Activated CD4-positive, alpha-beta T cell treated with anti-CD3 and anti-CD28 coated beads, Interleukin-10, Interleukin-2, amounts not matched to agents 100 ng/mL and 50 ng/mL, durations not matched to agents 16 hours and 8 hours (primary cell): Measurements from ENCODE around the gene ITPKB.
"Not testable (repeated sequence)": the region's sequence is repeated elsewhere in the genome, so short reads cannot be mapped to it uniquely, and the experiment has no call there.

Experiments used
- DNase-seq: peaks from one replicate; pipeline ENCODE4 v3.0.0-alpha.2; 2020

ITPKB gene

DNA sequence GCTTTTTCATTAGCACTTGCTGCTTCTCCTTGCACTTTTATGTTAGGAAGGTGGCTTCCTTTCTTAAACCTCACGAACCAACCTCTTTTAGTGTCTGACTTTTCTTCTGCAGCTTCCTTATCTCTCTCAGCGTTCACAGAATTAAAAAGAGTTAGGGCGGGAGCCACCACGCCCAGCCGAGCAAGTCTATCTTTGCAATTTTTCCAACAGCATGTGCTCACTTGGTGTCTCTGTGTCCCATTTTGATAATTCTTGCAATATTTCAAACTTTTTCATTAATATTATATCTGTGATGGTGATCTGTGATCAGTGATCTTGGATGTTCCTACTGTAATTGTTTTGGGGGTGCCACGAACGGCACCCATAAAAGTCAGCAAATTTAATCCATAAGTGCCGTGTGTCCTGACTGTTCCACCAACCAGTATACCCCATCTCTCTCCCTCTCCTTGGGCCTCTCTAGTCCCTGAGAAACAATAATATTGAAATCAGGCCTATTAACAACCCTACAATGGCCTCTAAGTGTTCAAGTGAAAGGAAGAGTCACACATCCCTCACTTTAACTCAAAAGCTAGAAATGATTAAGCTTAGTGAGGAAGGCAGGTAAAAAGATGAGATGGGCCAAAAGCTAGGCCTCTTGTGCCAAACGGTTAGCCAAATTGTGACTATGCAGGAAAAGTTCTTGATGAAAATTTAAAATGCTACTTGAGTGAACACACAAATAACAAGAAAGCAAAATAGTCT, 15.9 kb upstream of the ITPKB start:
- no peak for DNase-seq

DNA sequence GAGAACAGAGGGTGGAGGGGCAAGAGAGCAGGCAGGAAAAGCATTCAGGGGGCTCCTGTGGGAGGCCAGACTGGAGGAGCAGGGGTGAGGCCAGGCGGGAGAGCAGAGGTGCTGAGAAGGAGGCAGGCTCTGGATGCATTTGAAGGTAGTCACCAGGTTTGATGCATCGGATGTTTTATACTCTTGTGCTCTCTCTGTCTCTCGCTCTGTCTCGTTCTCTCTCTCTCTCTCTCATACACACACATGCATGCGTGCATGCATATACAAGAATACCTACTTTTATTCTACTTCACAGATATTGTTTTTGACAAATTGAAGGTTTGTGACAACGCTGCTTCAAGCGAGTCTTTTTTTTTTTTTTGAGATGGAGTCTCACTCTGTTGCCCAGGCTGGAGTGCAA, 15.0 kb upstream of the ITPKB start:
- no peak for DNase-seq

DNA sequence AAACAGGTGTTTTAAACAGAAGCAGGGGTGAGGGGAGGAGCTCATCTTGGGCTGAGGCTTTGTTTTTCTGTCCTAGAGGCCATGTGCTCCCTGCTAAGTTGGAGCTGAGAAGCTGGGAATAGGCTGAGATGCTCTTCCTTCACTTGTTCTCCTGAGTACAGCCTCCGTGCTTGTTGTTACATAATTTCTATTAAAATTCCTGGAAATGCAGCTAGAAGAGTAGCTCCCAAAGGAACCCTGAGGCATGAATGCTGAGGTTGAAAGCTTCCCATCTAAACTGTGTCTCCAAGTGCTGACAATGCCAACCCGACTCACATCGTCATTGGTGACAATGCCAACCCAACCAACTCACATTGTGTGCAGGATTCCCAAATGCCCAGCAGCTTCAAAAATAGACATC, 12.6 kb upstream of the ITPKB start:
- DNase-seq = no peak

DNA sequence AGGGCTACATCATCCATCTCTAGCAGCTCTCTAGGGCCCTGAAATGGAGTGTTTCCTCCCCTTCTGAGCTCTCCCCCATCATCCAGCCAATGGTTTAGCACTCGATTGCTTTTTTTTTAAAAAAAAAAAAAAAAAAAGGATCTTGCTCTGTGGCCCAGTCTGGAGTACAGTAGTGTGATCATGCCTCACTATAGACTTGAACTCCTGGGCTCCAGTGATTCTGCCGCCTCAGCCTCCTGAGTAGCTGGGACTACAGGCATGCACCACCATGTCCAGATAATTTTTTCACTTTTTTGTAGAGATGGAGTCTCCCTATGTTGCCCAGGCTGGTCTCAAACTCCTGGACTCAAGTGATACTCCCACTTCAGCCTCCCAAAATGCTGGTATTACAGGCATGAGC, 12.1 kb upstream of the ITPKB start:
- DNase-seq = no peak

DNA sequence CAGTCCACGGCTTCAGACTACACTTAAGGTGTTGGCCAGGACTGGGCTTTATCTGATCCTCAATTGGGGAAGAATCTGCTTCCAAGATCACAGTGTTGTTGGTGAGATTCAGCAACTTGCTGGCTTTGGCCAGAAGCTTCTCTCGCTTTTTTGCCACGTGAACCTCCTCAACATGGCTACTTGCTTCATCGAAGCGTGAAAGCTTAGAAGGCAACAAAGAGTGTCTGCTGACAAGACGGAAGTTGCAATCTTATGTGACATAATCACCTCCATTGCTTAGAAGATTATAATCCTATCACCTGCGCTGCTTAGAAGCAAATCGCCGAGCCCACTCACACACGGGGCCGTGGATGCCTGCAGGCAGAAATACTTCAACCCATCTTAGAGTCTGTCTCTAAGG, 10.4 kb upstream of the ITPKB start:
- no peak for DNase-seq

DNA sequence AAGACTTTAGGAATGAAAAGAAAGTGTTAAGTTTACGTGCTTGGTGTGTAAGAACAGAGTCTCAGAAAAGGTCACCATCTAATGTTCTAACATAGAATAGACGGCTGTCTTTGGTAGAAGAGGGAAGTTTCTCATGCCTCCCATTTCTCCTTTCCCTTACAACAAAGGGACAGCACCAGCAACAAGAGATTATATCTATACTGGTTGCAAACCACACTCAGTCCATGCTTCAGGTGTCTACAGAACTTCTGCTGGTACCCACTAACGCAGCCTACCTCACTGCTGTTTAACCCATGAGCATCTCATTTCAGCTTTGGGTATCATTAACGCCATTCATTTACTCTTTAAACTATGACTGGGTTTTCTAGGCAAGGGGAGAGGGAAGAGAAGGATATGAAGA, 9.2 kb upstream of the ITPKB start:
- no peak for DNase-seq

DNA sequence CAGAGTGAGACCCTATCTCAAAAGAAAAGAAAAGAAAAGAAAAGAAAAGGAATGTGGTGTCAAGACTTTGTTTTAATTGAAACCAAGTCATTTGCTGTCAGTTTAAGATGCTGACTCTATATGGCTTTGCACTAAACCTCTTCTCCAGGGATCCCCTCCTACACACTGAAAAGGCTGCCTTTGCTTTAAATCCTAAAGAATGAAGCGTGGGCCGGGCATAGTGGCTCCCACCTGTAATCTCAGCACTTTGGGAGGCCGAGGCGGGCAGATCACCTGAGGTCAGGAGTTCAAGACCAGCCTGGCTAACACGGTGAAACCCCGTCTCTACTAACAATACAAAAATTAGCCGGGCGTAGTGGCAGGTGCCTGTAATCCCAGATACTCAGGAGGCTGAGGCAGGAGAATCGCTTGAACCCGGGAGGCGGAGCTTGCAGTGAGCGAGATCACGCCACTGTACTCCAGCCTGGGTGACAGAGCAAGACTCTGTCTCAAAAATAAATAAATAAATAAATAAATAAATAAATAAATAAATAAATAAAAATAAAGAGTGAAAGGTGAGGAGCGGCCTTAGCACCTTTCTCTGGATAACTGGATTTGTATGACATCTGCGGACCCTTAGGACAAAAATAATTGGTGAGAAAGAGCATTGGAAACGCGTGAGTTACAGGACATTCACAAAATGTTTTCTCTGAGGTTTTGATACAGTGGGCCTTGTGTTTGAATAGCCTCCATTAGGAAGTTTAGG, 8.6 kb upstream of the ITPKB start:
- DNase-seq = not testable (repeated sequence)

DNA sequence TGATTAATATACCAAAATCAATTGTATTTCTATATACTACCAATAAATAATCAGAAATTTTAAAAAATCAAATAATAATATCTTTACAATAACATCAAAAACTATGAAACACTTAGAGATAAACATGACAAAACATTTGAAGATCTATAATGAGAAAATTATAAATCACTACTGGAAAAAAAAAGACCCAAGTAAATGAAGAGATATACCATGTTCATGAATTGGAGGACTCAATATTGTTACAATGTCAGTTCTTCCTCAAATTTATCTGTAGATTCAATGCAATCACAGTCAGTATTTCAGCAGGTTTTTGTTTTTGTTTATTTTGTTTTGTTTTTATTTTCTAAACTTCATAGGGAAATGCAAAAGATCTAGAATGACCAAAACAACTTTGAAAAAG, 4.2 kb upstream of the ITPKB start:
- DNase-seq = no peak

DNA sequence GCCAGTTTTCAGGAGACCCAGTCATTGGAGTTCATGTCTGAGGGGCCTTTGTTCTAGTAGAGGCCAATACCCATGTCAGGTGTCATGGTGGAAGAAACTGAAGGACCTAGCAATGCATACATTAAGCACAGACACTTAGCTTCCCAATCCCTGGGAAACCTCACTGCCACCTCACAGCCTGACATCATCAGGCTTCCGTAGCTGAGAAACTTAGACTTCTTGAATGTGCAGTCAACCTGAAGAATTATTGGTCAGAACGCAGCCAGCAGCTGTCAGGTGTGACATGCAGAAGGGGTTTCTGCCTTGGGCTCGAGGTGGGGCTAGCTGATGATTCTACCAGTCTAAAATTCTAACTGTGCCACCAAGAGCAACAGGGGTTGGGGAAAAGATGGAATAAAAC, 1.9 kb upstream of the ITPKB start:
- DNase-seq = no peak

DNA sequence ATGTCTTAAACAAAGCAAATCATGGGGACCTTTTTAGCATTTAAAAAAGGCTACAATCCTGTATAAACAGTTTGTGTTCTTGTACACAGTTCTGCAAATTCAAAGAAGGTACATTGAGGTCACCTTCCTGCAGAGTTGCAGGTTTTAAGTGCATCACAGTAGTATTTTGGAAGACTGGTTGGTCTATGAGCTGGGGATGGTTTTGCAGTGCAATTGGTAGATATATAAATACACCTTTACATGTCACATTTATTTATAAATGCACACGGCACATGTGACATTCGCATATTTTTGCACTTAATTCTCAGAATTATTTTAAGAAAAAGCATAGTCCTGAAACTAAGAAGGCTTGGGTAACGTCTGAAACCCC, 599 bp upstream of the ITPKB start:
- no peak for DNase-seq

DNA sequence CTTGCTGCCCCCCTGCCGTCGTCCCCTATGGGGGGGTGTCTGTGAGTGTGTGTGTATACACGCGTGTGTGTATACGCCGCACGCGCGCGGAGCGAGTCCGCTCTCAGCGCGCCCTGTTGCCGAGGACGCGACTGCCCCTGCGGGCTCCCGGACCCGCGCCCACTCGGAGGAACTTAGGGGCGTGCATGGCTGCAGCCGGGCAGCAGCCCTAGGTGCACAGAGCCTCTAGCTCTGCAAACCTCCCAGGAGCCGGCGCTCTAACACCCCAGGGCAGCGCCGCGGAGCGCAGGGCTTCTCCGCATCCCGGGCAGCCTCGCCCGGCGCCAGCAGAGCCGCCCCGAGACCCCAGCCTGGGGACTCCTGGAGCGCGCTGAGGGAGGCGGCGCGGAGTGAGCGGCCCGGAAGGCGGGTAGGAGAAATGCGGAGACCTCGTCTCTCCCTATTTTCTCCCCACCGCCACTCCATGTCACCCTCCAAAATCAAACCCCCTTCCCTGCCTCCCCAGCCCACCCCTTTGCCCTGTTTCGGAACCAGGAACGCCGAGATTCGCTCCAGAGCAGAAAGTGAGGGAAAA, 574 bp downstream of the ITPKB start:
- DNase-seq = peak; percentile 54

DNA sequence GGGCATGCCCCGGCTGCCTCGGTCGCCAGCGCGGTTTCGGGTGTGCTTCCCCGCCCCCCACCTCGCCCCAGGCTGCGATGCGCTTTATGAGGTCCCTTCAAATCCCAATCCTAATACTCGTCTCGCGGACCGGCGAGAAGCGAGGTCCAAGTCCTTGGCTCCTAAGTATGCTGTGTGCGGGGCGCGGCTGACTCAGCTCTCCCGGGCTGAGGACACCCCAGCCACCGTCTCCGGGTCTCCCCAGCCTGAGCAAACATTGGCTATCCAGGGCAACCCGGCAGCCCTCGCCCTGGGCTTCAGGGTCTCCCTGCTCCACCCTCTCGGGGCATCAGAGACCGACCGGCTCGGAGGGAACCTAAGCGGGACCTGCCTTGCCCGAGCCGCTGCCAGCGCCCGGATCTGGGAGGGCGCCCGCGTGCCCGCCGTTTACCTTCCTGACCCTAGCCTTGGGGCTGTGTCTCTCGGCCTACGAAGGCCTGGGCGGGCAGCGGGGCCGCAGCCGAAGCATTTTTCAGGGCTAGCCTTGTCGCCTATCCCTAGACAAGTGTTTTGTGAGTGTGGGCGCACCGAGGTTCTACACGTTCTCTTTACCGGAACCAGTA, 1.2 kb downstream of the ITPKB start:
- DNase-seq = peak; percentile 62

DNA sequence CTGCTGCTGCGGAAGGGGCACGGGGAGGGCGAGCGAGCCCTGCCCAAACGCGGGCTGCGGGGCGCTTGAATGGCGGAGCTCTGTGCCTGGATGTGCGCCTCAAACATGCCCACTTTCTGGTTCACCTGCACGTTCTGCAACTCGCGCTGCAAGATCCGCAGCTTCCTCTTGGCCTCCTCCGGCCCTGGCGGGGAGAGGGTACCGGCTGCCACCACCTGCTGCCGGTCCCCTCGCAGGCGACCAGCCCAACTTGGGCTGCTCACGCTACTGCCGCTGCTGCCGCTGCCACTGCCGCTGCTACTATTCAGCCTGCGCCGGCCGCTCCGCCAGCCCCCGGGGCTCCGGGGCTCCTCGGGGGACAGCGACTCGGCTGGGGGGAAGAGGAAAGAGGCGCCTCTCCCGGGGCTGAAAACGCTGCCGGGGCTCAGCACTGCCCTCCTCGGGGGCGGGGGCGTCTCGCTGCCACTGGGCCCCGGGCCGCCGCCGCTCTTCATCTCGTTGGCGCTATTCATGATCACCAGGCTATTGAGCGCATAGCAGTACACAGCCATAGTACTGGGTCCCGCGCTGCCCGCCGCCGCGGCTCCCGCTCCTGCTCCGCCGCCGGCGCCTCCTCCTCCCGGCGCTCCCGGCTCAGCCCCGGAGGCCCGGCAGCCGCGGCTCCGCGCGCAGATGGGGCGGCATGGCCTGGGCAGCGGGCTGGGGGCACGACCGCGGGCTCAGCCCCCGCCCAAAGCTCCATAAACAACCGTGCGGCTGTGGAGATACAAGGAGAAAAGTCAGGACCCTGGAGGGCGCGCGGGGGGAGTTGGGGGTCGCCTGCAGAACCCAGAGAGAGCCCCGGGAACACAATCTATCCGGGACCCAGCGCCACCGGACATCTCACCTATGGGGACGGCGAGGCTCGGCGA, 1.9 kb downstream of the ITPKB start:
- DNase-seq = peak; percentile 71

DNA sequence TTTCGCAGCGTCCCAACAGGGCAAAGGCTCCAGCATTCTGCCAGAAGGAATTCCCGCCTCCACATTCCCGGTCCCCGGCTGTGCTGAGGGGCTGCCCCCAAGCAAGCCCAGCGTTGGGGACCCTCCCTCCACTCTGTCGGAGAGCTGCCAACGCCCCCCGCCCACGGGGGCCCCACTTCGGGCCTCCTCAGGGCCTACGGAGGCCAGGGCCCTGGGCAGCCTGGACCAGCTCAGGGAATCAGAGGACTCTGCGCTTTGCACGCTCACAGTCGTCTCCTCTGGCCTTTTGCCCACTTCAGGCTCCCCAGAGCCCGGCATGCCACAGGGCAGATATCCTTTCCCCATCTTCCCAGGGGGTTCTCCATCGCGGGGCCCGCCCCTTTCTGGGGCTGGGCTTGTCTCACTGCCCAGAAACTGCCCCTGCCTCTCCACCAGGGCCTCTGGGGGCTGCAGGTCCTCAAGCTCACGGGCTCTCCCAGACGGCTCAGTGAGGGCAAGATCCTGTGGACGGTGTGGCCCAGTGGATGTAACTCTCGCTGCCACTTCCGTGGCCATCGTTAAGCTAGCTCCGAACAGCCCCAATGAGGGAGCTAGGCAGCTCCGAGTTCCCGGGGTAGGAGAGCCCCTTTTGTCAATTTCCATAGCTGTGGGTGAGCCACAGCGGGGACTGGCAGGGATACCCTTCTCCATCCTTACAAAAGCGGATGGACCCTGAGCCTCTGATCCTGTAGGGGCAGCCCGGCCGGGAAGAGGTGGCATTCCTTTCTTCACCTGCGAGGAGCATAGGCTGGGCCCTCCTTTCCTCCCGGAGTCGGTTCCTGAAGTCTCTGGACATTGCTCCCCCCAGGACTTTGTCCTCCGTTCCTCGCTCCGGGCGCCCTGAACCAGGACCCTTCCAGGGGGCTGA, 2.8 kb downstream of the ITPKB start:
- no peak for DNase-seq

DNA sequence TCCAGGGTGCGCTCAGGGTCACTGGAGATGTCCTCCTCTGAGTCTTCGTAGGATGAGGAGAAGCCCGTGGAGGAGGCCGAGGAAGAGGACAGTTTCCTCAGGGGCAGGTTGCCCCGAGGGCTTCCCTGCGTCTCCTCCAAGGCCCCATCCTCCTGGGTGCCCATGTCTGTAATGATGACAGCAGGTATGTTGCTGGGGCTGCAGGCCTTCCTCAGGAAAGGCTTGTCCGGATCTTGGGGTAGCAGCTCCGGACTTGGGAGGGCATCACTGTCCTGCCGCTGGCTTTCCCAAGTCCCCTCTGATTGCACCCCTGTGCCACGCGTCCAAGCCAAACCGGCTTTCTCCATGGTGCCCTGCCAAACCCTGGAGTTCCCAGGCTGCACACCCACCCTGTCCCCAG, 3.5 kb downstream of the ITPKB start:
- DNase-seq = no peak

DNA sequence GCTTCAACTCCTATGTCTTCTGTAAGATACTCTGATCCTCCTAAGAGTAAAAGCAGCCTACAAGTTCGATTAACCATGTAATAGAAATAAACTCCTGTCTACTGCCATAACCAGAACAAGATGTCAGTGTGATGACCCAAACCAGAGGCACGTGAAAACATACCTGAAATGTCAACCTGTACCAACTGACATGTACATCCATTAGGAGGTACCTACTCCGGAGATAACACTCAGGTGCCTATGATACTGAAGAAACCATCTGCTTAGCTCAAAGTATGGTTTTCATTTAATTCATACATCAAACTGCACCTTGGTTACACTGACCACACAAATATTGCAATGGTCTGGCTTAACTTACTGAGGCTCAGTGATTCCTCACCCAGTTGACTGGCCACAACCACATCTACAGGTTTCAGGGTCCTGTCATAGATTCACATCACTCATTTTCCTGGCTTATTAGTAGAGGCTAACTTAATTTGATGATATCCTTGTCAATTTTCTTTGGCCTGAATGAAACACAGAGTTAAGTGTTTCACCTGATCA, 4.4 kb downstream of the ITPKB start:
- DNase-seq = no peak

DNA sequence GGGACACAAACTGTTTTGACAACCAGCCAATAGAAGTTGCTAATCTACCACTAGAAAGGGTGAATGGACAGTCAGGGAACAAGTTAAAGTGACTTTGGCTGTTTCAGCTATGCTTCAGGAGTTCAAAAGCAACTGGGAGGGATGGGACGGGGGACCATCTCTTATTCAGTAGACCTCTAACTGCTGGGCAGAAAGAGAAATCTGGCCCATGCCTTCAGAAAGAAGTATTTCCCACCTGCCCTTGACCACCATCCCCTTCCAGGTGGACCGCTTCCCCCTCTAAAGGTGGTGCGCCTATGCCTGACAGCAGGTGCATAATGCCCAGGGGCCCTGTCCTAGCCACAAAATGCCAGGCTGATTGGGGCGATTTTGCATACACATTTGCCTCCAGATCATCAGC, 5.2 kb downstream of the ITPKB start:
- DNase-seq = no peak

DNA sequence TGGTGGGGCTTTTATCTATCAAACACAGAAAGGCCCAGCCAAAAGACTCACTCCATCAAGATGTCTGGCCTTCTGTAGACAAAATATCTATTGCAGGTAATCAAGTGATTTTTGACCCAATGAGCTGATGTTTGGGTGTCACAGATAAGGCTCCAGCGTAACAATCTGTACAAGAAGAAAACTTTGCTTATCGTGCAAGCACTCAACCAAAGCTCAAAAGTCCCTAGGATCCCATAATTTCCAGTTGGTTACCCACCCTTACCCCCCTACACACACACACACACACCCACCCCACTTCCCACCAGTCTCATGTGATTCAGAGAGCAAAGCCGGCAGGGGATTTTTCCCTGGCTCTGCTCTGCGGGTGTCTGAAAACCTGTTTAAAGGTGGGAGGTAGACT, 5.8 kb downstream of the ITPKB start:
- DNase-seq = no peak

DNA sequence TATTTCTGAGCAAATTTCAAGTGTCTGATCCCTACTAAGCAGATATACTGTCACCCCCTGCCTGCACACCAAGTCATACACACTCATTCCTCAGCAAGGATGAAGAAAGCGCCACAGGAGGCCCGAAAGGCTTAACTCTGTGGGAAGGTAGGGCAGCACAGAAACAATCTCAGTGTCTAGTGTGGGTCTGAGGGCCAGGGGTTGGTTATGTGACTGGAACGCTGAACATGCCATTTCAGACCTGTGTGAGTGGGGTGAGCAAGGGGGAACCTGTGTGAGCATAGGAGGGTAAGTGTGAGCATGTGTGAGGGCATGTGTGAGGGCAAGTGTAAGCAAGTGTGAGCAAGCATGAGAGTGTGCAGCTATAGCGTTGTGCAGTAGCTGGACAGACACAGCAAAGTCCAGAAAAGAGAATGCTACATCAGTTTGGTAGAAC, 6.2 kb downstream of the ITPKB start:
- no peak for DNase-seq

DNA sequence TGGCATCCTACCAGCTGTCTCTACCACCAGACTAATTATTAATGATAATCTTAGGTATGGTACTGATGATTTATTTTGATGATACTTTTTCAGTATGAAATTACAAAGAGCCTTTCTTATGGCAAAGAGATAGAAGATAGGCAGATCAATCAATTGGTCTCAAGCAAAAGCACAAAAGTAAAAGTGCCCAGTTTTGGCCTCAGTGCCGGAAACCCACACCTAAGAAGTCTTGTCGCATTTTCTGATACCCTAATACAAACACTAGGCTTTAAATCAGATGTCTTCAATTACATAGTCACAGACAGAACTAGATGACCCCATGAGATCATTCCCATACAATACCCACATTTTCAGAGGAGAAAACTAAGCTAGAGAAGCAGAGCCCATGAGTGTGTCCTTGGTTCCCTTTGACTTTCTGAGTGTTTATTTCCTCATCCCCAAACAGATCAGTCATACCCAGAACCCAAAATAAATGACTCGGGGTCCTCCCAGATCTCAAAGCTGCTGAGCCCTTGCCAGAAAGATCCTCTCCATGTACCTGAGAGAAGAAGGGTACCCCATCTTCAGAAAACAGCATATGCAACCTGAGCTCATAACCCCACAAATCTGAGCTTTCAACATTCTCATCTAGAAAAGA, 7.7 kb downstream of the ITPKB start:
- peak; percentile 66 for DNase-seq

DNA sequence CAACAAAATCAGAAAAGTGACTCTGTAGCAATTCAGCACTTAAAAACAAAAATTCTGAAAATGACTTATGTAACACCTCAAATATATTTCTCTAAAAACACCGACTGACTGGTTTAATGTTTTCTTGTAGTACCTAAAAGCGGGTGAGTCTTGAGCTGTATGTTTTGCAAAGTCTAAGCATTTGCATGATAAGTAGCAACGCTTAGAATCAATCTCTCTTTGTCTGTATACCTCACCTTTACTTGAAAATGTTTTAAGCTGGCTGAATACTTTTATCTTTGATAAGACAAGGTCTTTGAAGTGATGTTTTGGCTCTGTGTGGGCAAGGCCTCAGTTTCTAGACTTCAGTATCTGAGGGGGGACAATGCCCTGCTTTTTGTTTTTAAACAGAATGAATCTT, 8.2 kb downstream of the ITPKB start:
- no peak for DNase-seq
